AML-193 (cell line): ENCODE results near the gene LRCH1.

Source experiments
- DNase-seq, 2 experiments: peaks; one replicate each; lab custom pipeline; 2025; lab: John Stamatoyannopoulos, UW

The LRCH1 gene

GRCh38 chr13:46615888-46616531 lies 63.0 kb downstream of the LRCH1 start:
- DNase-seq = no peak

GRCh38 chr13:46617229-46617721 lies 64.3 kb downstream of the LRCH1 start:
- DNase-seq = no peak

GRCh38 chr13:46617885-46618284 lies 64.9 kb downstream of the LRCH1 start:
- DNase-seq = no peak

DNA sequence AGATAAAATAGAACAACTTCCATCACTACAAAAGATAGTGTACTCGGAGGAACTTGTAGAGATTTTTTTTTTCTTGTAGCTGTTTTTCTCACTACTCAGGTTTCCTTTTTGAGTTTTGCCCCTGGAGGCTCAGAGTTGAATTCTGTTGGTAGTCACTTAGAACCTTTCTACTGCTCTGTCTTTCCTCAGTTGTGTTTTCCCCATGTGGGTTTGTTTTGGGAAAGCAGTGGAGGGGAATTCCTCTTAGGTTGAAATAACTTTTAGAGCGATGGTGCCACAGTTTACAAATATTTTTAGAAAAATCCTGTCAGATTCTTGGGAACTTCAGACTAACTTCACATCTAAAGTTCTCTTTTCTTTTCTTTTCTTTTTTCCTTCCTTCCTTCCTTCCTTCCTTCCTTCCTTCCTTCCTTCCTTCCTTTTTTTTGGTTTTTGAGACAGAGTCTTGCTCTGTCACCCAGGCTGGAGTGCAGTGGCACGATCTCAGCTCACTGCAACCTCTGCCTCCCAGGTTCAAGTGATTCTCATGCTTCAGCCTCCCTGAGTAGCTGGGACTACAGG lies 65.8 kb downstream of the LRCH1 start:
- no peak for DNase-seq

DNA sequence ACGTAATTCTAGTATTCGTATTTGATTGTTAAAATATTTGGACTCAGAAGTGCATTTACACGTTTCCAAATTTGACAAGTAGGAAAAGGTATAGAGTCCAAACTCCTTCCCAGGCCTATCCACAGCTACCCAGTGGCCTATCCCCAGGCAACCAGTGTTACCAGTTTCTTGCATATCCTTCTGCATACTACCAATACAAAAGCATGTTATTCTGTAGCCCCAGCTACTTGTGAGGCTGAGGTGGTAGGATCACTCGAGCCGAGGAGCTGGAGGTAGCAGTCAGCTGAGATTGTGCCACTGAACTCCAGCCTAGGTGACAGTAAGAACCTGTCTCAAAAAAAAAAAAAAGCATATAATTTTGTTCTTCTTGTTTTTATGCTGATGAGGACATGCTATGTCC lies 67.1 kb downstream of the LRCH1 start:
- DNase-seq = no peak

DNA sequence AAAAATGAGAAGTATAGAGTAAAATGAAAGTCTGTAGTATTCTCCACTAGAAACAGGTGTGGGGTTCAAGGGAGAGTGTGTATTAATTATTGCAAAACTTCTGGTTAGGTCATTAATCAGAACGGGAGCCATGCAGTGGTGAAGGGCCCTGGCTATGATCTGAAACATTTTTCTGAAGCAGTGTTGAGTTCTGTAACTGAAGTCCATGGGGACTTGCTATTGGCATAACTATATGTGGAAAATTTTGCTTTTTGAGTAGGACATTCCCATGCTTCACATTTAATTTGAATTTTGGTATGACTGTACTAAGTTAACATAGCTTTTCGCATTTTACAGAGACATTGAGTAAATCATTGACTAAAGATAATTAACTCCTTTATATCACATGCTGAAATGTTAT lies 67.5 kb downstream of the LRCH1 start:
- no peak for DNase-seq

DNA sequence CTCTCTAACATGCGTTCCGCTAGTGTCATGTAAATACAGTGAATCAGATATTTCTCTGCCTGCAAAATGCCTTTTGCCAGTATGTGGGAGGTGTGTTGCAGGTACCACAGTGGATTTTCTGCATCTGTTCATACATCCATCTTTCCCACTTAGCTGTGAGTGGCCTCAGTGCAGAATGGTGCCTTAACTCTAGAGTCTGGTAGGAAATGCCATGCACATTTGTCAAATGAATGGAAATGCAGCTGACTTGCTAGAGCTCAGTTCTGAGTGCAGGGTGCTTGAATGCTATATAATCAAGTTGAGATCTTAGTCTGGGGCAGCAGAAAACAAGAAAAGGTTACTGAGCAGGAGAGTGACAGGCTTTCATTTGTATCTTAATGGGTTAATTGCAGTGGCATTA lies 68.2 kb downstream of the LRCH1 start:
- DNase-seq = no peak

DNA sequence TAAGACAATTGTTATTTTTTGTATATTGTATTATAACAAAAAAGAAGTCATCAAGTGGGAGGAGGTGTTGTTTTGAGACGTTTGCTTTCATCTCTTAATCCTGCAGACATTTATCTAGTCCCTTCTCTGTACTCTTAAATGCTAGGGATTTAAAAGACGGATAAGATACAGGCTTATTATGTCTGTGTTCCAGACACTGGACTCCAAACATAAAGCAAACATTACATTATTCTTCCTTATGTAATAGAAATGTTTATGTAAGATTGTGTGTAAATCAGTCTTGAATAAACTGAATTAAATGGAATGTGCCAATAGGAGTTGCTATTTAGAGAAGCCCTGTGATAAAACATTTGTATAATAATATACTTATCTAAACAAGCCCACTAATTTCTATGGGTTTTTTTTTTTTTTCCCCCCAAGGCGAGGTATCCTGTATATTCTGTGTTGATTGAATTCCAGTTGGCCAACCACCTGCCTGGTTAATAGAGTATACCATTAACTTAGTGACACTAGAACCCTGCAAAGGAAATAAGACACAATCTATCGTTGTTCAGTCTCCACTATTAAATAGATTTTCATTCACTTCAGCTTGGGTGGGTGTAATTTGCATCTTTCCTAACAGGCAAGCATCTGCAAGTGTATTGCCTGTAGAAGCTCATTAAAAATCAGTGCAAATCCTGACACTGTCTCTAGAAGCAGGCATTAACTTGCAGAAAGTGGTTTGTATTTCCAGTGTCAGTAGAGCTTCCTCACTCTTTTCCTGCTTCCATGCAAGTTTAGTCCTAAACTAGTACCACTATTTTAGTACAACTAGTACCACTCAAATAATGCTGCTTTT lies 69.0 kb downstream of the LRCH1 start:
- DNase-seq = no peak

- no peak for DNase-seq
Measured at GRCh38 chr13:46622630-46623256, 69.8 kb downstream of the LRCH1 start.

GRCh38 chr13:46624353-46624752 lies 71.4 kb downstream of the LRCH1 start:
- no peak for DNase-seq

GRCh38 chr13:46624821-46625220 lies 71.9 kb downstream of the LRCH1 start:
- DNase-seq = no peak

- DNase-seq = no peak
Measured at GRCh38 chr13:46627462-46627861, 74.5 kb downstream of the LRCH1 start.

GRCh38 chr13:46628622-46629365 lies 75.8 kb downstream of the LRCH1 start:
- no peak for DNase-seq

GRCh38 chr13:46629811-46630413 lies 76.9 kb downstream of the LRCH1 start:
- no peak for DNase-seq

- no peak for DNase-seq
Measured at GRCh38 chr13:46630431-46631178, 77.6 kb downstream of the LRCH1 start.

DNA sequence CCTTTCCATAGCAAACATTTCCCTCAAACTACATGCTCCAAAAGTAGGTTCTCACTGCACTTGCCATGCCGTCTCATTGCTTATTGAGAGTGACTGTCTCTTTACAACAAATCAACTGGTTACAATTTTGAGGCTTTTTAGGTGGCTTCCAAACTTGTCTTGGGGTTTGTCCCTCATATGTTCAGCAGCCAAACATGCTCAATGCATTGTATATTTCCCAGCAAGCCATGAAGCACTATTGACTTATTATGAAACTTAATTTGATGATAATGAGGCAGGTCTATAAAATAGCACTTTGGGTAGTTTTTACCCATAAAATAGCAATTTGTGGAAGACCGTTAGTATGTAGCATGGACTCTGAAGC lies 78.2 kb downstream of the LRCH1 start:
- DNase-seq = no peak

DNA sequence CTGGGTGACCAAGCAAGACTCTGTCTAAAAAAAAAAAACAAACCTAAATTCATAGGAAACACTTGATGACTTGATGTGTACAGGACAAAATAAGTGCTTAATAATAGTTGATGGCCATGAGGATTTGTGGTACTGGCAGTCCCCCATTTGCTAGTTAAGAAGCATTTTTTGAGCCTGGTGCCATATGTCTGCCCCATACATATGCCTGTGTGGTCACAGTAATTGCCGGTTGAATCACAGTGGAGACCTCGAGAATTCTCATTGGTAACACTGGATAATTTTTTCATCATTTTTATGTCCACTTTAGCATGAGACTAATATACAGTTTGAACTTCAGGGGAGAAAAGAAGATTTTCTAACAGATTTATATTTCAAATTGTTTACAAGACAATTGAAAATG lies 79.2 kb downstream of the LRCH1 start:
- no peak for DNase-seq

- peak in 1 of 2 experiments; percentile 25 for DNase-seq
Measured at GRCh38 chr13:46633416-46633815, 80.4 kb downstream of the LRCH1 start.

DNA sequence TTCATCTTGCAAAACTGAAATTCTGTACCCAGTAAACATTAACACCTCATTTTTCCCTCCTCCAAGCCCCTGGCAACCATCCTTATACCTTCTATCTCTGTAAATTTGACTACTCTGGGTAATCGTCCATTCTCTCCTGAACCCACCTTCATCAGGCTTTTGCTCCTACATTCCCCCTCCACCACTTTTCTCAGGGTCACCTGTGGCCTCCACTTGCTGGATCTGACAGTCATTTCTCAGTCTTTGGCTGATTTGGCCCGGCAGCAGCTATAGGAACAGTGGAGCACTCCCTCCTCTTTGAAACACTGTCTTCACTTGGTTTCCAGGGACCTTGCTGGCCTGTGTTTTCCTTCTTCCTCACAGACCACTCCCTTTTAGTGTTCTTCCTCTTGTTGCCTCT lies 83.5 kb downstream of the LRCH1 start:
- DNase-seq = no peak

DNA sequence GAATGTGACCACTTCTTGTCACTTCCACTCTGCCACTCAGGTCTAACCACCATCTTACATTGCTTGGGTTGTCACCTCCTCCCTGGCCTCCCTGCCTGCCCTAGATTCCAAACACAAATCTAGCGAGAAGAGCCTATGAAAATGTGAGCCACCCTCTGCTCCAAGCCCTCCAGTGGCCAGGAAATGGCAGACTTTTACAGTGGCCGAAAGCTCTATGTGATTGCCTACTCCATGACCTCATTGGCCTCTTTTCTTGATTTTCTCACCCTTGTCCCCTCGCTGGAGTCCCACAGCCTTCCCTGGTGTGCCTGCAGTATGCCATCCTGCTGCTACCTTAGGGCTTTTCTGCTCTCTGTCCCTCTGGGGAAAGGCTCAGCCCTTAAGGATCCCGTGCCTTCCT lies 84.2 kb downstream of the LRCH1 start:
- DNase-seq = no peak

GRCh38 chr13:46638262-46638661 lies 85.3 kb downstream of the LRCH1 start:
- no peak for DNase-seq
